Hepatocyte (in vitro differentiated cells): ENCODE measurements around the gene ACACA.

Experiments
- EZH2 ChIP-seq: fragments of 200-600 bp; sonication (generic); IDR thresholded peaks from 2 replicates; pipeline ENCODE4 v1.6.1; 2016; ENCODE audit warnings: antibody characterized with exemption, mild to moderate bottlenecking, borderline replicate concordance
- TF ChIP-seq, protein P1 (sequence below): fragments of 200-600 bp; sonication (generic); IDR thresholded peaks from 2 replicates; pipeline ENCODE4 v1.5.1; 2016; ENCODE audit warnings: antibody characterized with exemption, mild to moderate bottlenecking; ENCODE audit not compliant: poor library complexity

DNA sequence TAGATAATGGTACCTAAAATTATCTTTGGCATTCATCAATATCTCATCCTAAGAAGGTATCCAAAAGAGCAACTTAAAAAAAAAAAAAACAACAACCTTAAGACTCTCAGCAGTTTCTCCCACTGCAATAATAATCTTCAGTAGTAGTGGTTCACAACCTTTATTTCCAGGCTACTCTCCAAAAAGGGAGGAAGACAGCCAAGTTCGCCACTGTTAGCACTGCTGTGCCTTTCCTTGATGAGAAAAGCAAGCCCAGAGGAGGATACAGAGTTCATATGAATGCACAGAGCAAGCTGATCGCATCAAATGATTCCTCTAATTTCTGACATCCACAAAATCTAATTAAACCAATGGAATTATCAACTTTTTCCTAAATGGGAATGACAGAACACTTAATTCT is 258.5 kb downstream of the ACACA start:
- TF ChIP-seq EZH2, result no peak
- TF ChIP-seq, protein P1, sequence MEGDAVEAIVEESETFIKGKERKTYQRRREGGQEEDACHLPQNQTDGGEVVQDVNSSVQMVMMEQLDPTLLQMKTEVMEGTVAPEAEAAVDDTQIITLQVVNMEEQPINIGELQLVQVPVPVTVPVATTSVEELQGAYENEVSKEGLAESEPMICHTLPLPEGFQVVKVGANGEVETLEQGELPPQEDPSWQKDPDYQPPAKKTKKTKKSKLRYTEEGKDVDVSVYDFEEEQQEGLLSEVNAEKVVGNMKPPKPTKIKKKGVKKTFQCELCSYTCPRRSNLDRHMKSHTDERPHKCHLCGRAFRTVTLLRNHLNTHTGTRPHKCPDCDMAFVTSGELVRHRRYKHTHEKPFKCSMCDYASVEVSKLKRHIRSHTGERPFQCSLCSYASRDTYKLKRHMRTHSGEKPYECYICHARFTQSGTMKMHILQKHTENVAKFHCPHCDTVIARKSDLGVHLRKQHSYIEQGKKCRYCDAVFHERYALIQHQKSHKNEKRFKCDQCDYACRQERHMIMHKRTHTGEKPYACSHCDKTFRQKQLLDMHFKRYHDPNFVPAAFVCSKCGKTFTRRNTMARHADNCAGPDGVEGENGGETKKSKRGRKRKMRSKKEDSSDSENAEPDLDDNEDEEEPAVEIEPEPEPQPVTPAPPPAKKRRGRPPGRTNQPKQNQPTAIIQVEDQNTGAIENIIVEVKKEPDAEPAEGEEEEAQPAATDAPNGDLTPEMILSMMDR, result no peak
